IPS-18a (cell line): ENCODE data around the gene MAP2K3.
"Not testable (repeated sequence)": the region's sequence is repeated elsewhere in the genome, so short reads cannot be mapped to it uniquely, and the experiment has no call there.

Source experiments
- H3K27ac ChIP-seq: one replicate; pipeline ENCODE4 v1.5.1; 2013; ENCODE audit warnings: low read length
- H3K27me3 ChIP-seq: one replicate; pipeline ENCODE4 v1.6.1; 2013; ENCODE audit warnings: mild to moderate bottlenecking, low read length; ENCODE audit not compliant: control insufficient read depth, insufficient read depth
- H3K36me3 ChIP-seq: one replicate; pipeline ENCODE4 v1.6.1; 2013; ENCODE audit warnings: low read depth, low read length; ENCODE audit not compliant: control insufficient read depth
- H3K4me1 ChIP-seq: one replicate; pipeline ENCODE4 v1.6.1; 2013; ENCODE audit warnings: low read depth, low read length; ENCODE audit not compliant: control insufficient read depth
- H3K4me3 ChIP-seq: one replicate; pipeline ENCODE4 v1.5.1; 2013; ENCODE audit warnings: low read length
- H3K9ac ChIP-seq: one replicate; pipeline ENCODE4 v1.6.1; 2013; ENCODE audit warnings: mild to moderate bottlenecking, low read length, moderate library complexity
- H3K9me3 ChIP-seq: one replicate; pipeline ENCODE4 v1.6.1; 2013; ENCODE audit warnings: low read depth, low read length; ENCODE audit not compliant: control insufficient read depth

MAP2K3 gene

DNA sequence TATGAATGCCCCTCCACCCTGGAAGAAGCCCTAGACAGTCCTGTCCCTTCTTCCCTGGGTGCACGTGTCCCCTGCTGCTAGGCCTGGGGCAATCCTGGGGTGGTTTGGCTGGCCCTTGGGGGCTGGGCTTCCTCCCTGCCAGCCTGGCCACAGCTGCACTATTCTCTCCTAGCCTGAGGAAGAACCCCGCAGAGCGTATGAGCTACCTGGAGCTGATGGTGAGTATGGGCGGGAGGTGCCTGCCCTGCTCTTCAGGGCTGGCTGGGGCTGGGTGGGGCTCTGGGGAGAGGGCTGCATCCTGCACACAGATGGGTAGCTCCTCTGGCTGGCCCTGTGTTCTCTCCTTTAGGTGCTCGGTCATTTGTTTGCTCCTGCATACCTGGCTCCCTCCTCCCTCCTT lies 28.8 kb downstream of the MAP2K3 start:
- no peak overlapping the region for H3K4me3 ChIP-seq
- no peak overlapping the region for H3K9ac ChIP-seq
- H3K4me1 ChIP-seq: no peaks in the 10 kb centered on the region
- peaks cover 12% of the 10 kb centered on the region for H3K27me3 ChIP-seq
- no peak overlapping the region for H3K27ac ChIP-seq
- H3K9me3 ChIP-seq: no peaks in the 10 kb centered on the region
- no peaks in the 10 kb centered on the region for H3K36me3 ChIP-seq

DNA sequence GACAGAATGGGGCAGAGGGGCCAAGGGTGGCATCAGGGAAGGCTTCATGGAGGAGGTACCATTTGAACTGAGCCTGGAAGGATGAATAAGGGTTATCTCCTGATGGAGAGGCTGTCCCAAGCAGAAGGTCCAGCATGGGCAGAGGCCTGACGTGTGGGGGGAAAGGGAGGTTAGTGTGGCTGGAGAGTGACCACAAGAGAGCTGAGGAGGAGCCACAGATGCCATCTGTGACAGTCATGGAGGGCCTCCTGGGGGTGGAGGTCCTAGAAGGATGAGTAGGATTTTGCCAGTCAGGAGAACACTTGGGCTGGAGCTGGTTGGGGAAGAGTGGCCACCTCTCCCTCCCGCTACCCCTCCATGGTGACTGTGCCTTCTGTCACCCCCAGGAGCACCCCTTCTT lies 29.2 kb downstream of the MAP2K3 start:
- not testable (repeated sequence) for H3K9ac ChIP-seq, H3K4me1 ChIP-seq, H3K36me3 ChIP-seq

DNA sequence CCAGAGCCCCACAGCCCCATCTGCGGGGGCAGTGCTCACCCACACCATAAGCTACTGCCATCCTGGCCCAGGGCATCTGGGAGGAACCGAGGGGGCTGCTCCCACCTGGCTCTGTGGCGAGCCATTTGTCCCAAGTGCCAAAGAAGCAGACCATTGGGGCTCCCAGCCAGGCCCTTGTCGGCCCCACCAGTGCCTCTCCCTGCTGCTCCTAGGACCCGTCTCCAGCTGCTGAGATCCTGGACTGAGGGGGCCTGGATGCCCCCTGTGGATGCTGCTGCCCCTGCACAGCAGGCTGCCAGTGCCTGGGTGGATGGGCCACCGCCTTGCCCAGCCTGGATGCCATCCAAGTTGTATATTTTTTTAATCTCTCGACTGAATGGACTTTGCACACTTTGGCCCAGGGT lies 29.8 kb downstream of the MAP2K3 start:
- peaks cover 20% of the 10 kb centered on the region for H3K27me3 ChIP-seq
- not testable (repeated sequence) for H3K4me1 ChIP-seq, H3K27ac ChIP-seq

More for the DNA sequence above, 29.2 kb downstream of the MAP2K3 start:
- H3K4me3 ChIP-seq, H3K9me3 ChIP-seq, H3K27ac ChIP-seq: not testable (repeated sequence)
- H3K27me3 ChIP-seq: peaks cover 16% of the 10 kb centered on the region

GRCh38 chr17:21314701-21315111 lies 30.2 kb downstream of the MAP2K3 start:
- H3K9me3 ChIP-seq, H3K9ac ChIP-seq, H3K4me3 ChIP-seq, H3K27ac ChIP-seq, H3K4me1 ChIP-seq, H3K36me3 ChIP-seq: not testable (repeated sequence)
- H3K27me3 ChIP-seq: peaks cover 20% of the 10 kb centered on the region

More for the DNA sequence above, 29.8 kb downstream of the MAP2K3 start:
- not testable (repeated sequence) for H3K9ac ChIP-seq, H3K36me3 ChIP-seq, H3K9me3 ChIP-seq, H3K4me3 ChIP-seq

GRCh38 chr17:21315246-21316000 lies 30.9 kb downstream of the MAP2K3 start:
- not testable (repeated sequence) for H3K27ac ChIP-seq, H3K4me3 ChIP-seq, H3K9ac ChIP-seq, H3K9me3 ChIP-seq, H3K4me1 ChIP-seq, H3K36me3 ChIP-seq
- peaks cover 20% of the 10 kb centered on the region for H3K27me3 ChIP-seq

DNA sequence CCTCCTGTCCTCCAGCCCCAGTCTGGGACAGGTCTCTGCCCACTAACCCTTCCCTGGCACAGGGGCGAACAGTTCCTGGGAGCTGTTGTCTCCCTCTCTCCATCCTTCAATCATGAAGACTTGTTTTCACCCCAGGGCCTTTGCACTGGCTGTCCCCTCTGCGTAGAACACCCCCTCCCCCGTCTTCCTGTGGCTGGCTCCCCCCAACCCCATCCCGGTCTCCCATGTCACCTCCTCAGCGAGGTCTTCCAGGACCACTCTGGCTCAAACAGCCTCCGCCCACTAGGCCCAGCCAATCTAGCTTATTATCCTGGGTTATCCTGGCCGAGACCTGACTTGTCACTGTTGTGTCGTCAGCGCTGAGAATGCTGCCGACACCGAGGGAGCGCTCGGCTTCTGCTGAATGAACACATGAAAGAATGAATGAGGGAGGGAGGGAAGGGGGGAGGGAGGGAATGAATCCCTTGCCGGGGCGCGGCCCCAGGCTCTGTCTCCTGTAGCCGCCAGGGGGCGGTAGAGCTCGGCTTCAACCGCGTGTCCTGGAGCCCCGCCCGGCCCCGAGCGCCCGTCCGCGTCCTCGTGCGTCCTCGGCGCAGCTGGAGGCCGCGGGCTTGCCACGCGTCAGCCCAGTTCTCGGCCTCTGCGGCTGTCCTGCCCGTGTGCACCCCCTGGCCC lies 31.8 kb downstream of the MAP2K3 start:
- not testable (repeated sequence) for H3K9me3 ChIP-seq, H3K9ac ChIP-seq, H3K4me1 ChIP-seq, H3K36me3 ChIP-seq, H3K27ac ChIP-seq
- Histone ChIP-seq H3K4me3 (peak overlapping the region; percentile 13), H3K27me3 (peaks cover 20% of the 10 kb centered on the region)

GRCh38 chr17:21316887-21317500 lies 32.5 kb downstream of the MAP2K3 start:
- H3K9me3 ChIP-seq, H3K36me3 ChIP-seq, H3K4me1 ChIP-seq, H3K9ac ChIP-seq, H3K27ac ChIP-seq: not testable (repeated sequence)
- peak overlapping the region; percentile 13 for H3K4me3 ChIP-seq
- H3K27me3 ChIP-seq: peaks cover 20% of the 10 kb centered on the region

- not testable (repeated sequence) for H3K27ac ChIP-seq, H3K4me1 ChIP-seq, H3K9me3 ChIP-seq, H3K9ac ChIP-seq, H3K4me3 ChIP-seq, H3K36me3 ChIP-seq
- peaks cover 20% of the 10 kb centered on the region for H3K27me3 ChIP-seq
Observed at GRCh38 chr17:21317821-21318220, 33.3 kb downstream of the MAP2K3 start.

DNA sequence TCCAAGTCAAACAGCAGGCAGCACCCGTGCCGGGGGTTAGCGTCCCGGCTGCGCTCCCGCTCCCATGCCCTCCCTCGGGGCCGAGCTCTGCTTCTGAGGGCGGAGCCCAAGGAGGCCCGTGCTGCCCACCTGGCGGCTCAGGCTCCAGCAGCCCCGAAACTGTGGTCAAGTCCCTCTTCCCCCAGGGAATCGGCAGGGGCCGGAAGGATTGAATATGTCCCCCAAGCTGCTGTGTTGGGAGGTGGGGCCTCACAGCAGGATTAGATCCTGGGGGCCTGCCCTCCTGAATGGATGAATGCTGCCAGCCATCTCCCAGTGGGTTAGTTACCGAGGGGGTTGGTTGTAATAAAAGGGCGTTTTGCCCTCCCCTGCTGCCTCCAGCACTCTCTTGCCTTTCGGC lies 33.9 kb downstream of the MAP2K3 start:
- H3K27me3 ChIP-seq: peaks cover 21% of the 10 kb centered on the region
- H3K4me1 ChIP-seq: no peaks in the 10 kb centered on the region
- no peaks in the 10 kb centered on the region for H3K9me3 ChIP-seq
- no peak overlapping the region for H3K27ac ChIP-seq
- H3K36me3 ChIP-seq: no peaks in the 10 kb centered on the region
- H3K4me3 ChIP-seq: peak overlapping the region; percentile 37
- H3K9ac ChIP-seq: no peak overlapping the region

GRCh38 chr17:21318856-21319255 lies 34.3 kb downstream of the MAP2K3 start:
- Histone ChIP-seq H3K4me3 (peak overlapping the region; percentile 37), H3K27me3 (peaks cover 25% of the 10 kb centered on the region)
- H3K27ac ChIP-seq, H3K9me3 ChIP-seq, H3K9ac ChIP-seq, H3K36me3 ChIP-seq, H3K4me1 ChIP-seq: not testable (repeated sequence)

GRCh38 chr17:21319256-21319655 lies 34.7 kb downstream of the MAP2K3 start:
- H3K9ac ChIP-seq: not testable (repeated sequence)

More at GRCh38 chr17:21319256-21319655, 34.7 kb downstream of the MAP2K3 start:
- not testable (repeated sequence) for H3K27ac ChIP-seq, H3K4me3 ChIP-seq, H3K4me1 ChIP-seq, H3K36me3 ChIP-seq, H3K9me3 ChIP-seq
- peaks cover 29% of the 10 kb centered on the region for H3K27me3 ChIP-seq
